ENCODE measurements around the gene PDE11A. TPM values are rescaled to one million over a fixed set of nuclear protein-coding genes. Genes with fewer than 3 reads are reported as not detected.
A peak's percentile ranks its signal among the peaks of the same experiment; 100 is the strongest.

The PDE11A gene
- total and polyA plus RNA-seq, 2 of the 13 experiments (the other 11 are each of a cell fraction or from before 2014, with no cell fraction given), result 1.2 to 1.7 TPM

- TF ChIP-seq EHMT2 (IDR thresholded peaks at IDR 0.05; ENCODE audit: borderline replicate concordance, low read depth, low read length) (peak; percentile 91; the same call in 1 of the 2 replicates), ZKSCAN8 (CRISPR knock-in tag; IDR thresholded peaks at IDR 0.05; ENCODE audit: borderline replicate concordance) (peak; percentile 70; the same call in 1 of the 2 replicates), FOXJ3 (CRISPR knock-in tag; IDR thresholded peaks at IDR 0.05; ENCODE audit: borderline replicate concordance) (peak; percentile 89; the same call in 1 of the 2 replicates), ARID5B (CRISPR knock-in tag; IDR thresholded peaks at IDR 0.05) (peak; percentile 99), NCOR1 (IDR thresholded peaks at IDR 0.05; ENCODE audit: borderline replicate concordance, low read length) (peak; percentile 92), DRAP1 (CRISPR knock-in tag; IDR thresholded peaks at IDR 0.05) (0 out of 2 replicates have a peak, but pooled peaks have one; percentile 10), ZNF724P (CRISPR knock-in tag; IDR thresholded peaks at IDR 0.05; ENCODE audit: borderline replicate concordance) (no peak), SNAPC2 (CRISPR knock-in tag; IDR thresholded peaks at IDR 0.05) (0 out of 2 replicates have a peak, but pooled peaks have one; percentile 44), FOXO1 (CRISPR knock-in tag; IDR thresholded peaks at IDR 0.05) (peak; percentile 18; the same call in 1 of the 2 replicates), GABPA (IDR thresholded peaks at IDR 0.05; ENCODE audit: low read depth, low read length) (no peak), GABPA (CRISPR knock-in tag; IDR thresholded peaks at IDR 0.05; ENCODE audit: low read depth) (peak; percentile 43), ZNF569 (CRISPR knock-in tag; IDR thresholded peaks at IDR 0.05; ENCODE audit: borderline replicate concordance) (no peak), CBX5 (CRISPR knock-in tag; IDR thresholded peaks at IDR 0.05; ENCODE audit: borderline replicate concordance) (no peak), DNMT1 (CRISPR knock-in tag; IDR thresholded peaks at IDR 0.05) (no peak), ZFP82 (CRISPR knock-in tag; IDR thresholded peaks at IDR 0.05; ENCODE audit: borderline replicate concordance) (no peak), ZNF143 (CRISPR knock-in tag; IDR thresholded peaks at IDR 0.05) (no peak), CREB1 (IDR thresholded peaks at IDR 0.05) (no peak), CREB1 (CRISPR knock-in tag; IDR thresholded peaks at IDR 0.05) (peak; percentile 63), MAZ (IDR thresholded peaks at IDR 0.05; ENCODE audit: borderline replicate concordance, low read depth, low read length) (no peak), MAZ (CRISPR knock-in tag; IDR thresholded peaks at IDR 0.05; ENCODE audit: low read depth) (no peak), MTERF4 (CRISPR knock-in tag; IDR thresholded peaks at IDR 0.05) (no peak), GLI4 (CRISPR knock-in tag; IDR thresholded peaks at IDR 0.05; ENCODE audit: borderline replicate concordance) (no peak)
- TF ChIP-seq, protein P1, sequence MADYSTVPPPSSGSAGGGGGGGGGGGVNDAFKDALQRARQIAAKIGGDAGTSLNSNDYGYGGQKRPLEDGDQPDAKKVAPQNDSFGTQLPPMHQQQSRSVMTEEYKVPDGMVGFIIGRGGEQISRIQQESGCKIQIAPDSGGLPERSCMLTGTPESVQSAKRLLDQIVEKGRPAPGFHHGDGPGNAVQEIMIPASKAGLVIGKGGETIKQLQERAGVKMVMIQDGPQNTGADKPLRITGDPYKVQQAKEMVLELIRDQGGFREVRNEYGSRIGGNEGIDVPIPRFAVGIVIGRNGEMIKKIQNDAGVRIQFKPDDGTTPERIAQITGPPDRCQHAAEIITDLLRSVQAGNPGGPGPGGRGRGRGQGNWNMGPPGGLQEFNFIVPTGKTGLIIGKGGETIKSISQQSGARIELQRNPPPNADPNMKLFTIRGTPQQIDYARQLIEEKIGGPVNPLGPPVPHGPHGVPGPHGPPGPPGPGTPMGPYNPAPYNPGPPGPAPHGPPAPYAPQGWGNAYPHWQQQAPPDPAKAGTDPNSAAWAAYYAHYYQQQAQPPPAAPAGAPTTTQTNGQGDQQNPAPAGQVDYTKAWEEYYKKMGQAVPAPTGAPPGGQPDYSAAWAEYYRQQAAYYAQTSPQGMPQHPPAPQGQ (CRISPR knock-in tag; IDR thresholded peaks at IDR 0.05; ENCODE audit: borderline replicate concordance), result no peak
Measured at GRCh38 chr2:177970670-177971454, 101.7 kb downstream of the PDE11A start (continued).
